Measurements from ENCODE around the gene ABCA1.
A peak's percentile ranks its signal among the peaks of the same experiment; 100 is the strongest.
"Not testable (repeated sequence)": the region's sequence is repeated elsewhere in the genome, so short reads cannot be mapped to it uniquely, and the experiment has no call there.

ABCA1 gene

DNA sequence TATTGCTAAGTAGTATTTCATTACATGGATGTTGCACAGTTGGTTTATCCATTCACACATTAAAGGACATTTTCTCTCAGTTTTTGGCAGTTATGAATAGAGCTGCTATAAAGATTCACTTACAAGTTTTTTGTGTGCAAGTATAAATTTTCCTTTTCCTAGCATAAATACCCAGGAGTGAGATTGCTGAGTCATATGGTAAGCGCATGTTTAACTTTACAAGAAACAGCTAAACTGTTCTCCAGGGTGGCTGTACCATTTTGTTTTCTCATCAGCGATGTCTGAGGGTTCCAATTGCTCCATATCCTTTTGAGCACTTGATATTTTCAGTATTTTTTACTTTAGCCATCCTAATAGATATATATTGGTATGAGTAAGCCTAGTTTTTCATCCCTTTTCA lies 16.4 kb upstream of the ABCA1 start:
- H3K14ac ChIP-seq (ENCODE audit: low read length) = no peak overlapping the region
- no peak overlapping the region for H3K4me2 ChIP-seq (ENCODE audit: insufficient read depth, low read length, poor library complexity, severe bottlenecking)
- no peak overlapping the region for H2BK12ac ChIP-seq (ENCODE audit: low read length)

DNA sequence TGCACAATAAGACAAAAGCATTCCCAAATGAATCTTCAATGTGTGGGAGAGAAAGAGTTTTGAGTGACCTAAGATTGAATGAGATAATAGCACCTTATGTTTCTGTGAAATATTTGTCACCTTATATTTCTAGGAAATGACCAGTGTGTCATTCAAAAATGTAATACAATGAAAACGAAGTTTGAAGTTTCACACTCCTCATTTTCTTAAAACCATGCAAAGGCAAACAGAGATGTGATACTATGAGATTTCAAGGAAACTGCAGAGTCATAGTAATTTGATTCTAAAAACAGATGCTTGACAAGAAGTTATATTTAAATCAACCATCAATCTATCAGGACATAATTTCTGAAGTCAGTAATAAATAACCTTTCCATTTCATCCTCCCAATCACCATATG lies 13.6 kb upstream of the ABCA1 start:
- H3K23ac ChIP-seq (ENCODE audit: low read depth, low read length, poor library complexity) = no peak overlapping the region
- H4K91ac ChIP-seq (ENCODE audit: low read depth, low read length, poor library complexity) = no peak overlapping the region
- H2BK15ac ChIP-seq (ENCODE audit: low read length) = no peak overlapping the region
- no peak overlapping the region for H3K4ac ChIP-seq (ENCODE audit: low read length)
- no peak overlapping the region for H2BK120ac ChIP-seq (ENCODE audit: low read depth, low read length)
- H3K4me2 ChIP-seq (ENCODE audit: insufficient read depth, low read length, poor library complexity, severe bottlenecking) = no peak overlapping the region
- H2AK5ac ChIP-seq (ENCODE audit: low read depth, low read length) = no peak overlapping the region
- no peak overlapping the region for H3K9ac ChIP-seq (ENCODE audit: low read depth, low read length, poor library complexity)
- no peak overlapping the region for H3K18ac ChIP-seq (ENCODE audit: low read length)
- H3K36me3 ChIP-seq (replicated peaks in 1 of 2; ENCODE audit: control insufficient read depth in 2 of 2, insufficient read depth in 2 of 2, low read length in 2 of 2) = peaks cover 0 to 1% of the 10 kb centered on the region in 2 donors
- no peaks in the 10 kb centered on the region for H3K79me1 ChIP-seq (ENCODE audit: low read depth, low read length)
- no peak overlapping the region for H3K27ac ChIP-seq (replicated peaks; ENCODE audit: low read length)
- H2BK12ac ChIP-seq (ENCODE audit: low read length) = no peak overlapping the region
- no peak overlapping the region for H3K14ac ChIP-seq (ENCODE audit: low read length)
- H3K27me3 ChIP-seq (ENCODE audit: control insufficient read depth in 3 of 3, insufficient read depth in 3 of 3, low read depth in 1 of 3, low read length in 3 of 3) = no peaks in the 10 kb centered on the region
- no CpG with 5 or more reads among the region's 1 CpG for WGBS, 2 donors (ENCODE audit: extremely low coverage in 2 of 2, insufficient read length in 2 of 2, insufficient replicate concordance in 1 of 2)
- no peak overlapping the region for H3K4me3 ChIP-seq (ENCODE audit: low read length in 2 of 2)
- no peak overlapping the region for H4K8ac ChIP-seq (ENCODE audit: low read depth, low read length)
- no peak for DNase-seq (ENCODE audit: low spot score)
- H2AFZ ChIP-seq (ENCODE audit: low read length) = peak overlapping the region; percentile 31
- H2BK5ac ChIP-seq (ENCODE audit: low read length) = no peak overlapping the region
- H3K9me3 ChIP-seq (replicated peaks in 1 of 2; ENCODE audit: control insufficient read depth in 2 of 2, insufficient read depth in 1 of 2, low read depth in 1 of 2, low read length in 2 of 2) = no peaks in the 10 kb centered on the region
- peaks cover 3 to 13% of the 10 kb centered on the region in 2 donors for H3K4me1 ChIP-seq (ENCODE audit: control insufficient read depth in 2 of 2, insufficient read depth in 1 of 2, low read depth in 1 of 2, low read length in 2 of 2)

More for the DNA sequence above, 16.4 kb upstream of the ABCA1 start:
- H3K9me3 ChIP-seq (replicated peaks in 1 of 2; ENCODE audit: control insufficient read depth in 2 of 2, insufficient read depth in 1 of 2, low read depth in 1 of 2, low read length in 2 of 2) = no peaks in the 10 kb centered on the region
- H2BK5ac ChIP-seq (ENCODE audit: low read length) = no peak overlapping the region
- H2BK15ac ChIP-seq (ENCODE audit: low read length) = no peak overlapping the region
- H3K4me1 ChIP-seq (ENCODE audit: control insufficient read depth in 2 of 2, insufficient read depth in 1 of 2, low read depth in 1 of 2, low read length in 2 of 2) = peaks cover 3 to 9% of the 10 kb centered on the region in 2 donors
- no peaks in the 10 kb centered on the region for H3K27me3 ChIP-seq (ENCODE audit: control insufficient read depth in 3 of 3, insufficient read depth in 3 of 3, low read depth in 1 of 3, low read length in 3 of 3)
- H2AFZ ChIP-seq (ENCODE audit: low read length) = no peak overlapping the region
- no peak overlapping the region for H3K9ac ChIP-seq (ENCODE audit: low read depth, low read length, poor library complexity)
- peaks cover 0 to 1% of the 10 kb centered on the region in 2 donors for H3K36me3 ChIP-seq (replicated peaks in 1 of 2; ENCODE audit: control insufficient read depth in 2 of 2, insufficient read depth in 2 of 2, low read length in 2 of 2)
- H3K4me3 ChIP-seq (ENCODE audit: low read length in 2 of 2) = no peak overlapping the region
- H3K27ac ChIP-seq (replicated peaks; ENCODE audit: low read length) = no peak overlapping the region
- no peak for DNase-seq (ENCODE audit: low spot score)
- H2BK120ac ChIP-seq (ENCODE audit: low read depth, low read length) = no peak overlapping the region
- WGBS, 2 donors (ENCODE audit: extremely low coverage in 2 of 2, insufficient read length in 2 of 2, insufficient replicate concordance in 1 of 2) = no CpG with 5 or more reads among the region's 2 CpGs
- H3K4ac ChIP-seq (ENCODE audit: low read length) = no peak overlapping the region
- no peak overlapping the region for H2AK5ac ChIP-seq (ENCODE audit: low read depth, low read length)
- H3K23ac ChIP-seq (ENCODE audit: low read depth, low read length, poor library complexity) = no peak overlapping the region
- H3K79me1 ChIP-seq (ENCODE audit: low read depth, low read length) = no peaks in the 10 kb centered on the region
- no peak overlapping the region for H4K8ac ChIP-seq (ENCODE audit: low read depth, low read length)
- H3K18ac ChIP-seq (ENCODE audit: low read length) = no peak overlapping the region
- no peak overlapping the region for H4K91ac ChIP-seq (ENCODE audit: low read depth, low read length, poor library complexity)

DNA sequence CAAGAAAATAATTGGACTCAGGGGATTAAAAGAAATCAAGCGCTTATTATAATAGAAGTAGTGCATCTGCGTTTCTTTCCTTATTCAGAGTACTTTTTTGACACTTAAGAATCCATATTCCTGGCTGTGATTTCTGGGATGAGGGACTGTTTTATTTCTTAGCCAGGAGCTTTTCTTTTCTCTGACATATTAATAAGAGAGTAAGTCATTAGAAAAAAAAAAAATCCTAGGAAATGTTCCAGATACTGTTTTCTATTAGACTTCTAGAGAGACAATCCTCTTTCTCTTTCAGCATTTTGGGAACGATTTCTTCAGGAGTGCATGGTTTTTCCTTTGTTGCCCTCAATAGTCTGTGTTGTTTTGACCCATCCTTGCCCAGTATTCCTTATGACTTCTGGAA lies 8.3 kb upstream of the ABCA1 start:
- Histone ChIP-seq H4K91ac (ENCODE audit: low read depth, low read length, poor library complexity) (no peak overlapping the region), H2AFZ (ENCODE audit: low read length) (no peak overlapping the region), H3K79me1 (ENCODE audit: low read depth, low read length) (no peaks in the 10 kb centered on the region), H3K4me3 (ENCODE audit: low read length in 2 of 2) (no peak overlapping the region), H3K4ac (ENCODE audit: low read length) (no peak overlapping the region), H2AK5ac (ENCODE audit: low read depth, low read length) (no peak overlapping the region), H3K27me3 (ENCODE audit: control insufficient read depth in 3 of 3, insufficient read depth in 3 of 3, low read depth in 1 of 3, low read length in 3 of 3) (no peaks in the 10 kb centered on the region), H3K14ac (ENCODE audit: low read length) (no peak overlapping the region), H3K36me3 (replicated peaks in 1 of 2; ENCODE audit: control insufficient read depth in 2 of 2, insufficient read depth in 2 of 2, low read length in 2 of 2) (peaks cover 0 to 1% of the 10 kb centered on the region in 2 donors), H3K23ac (ENCODE audit: low read depth, low read length, poor library complexity) (no peak overlapping the region), H3K9me3 (replicated peaks in 1 of 2; ENCODE audit: control insufficient read depth in 2 of 2, insufficient read depth in 1 of 2, low read depth in 1 of 2, low read length in 2 of 2) (no peaks in the 10 kb centered on the region), H3K9ac (ENCODE audit: low read depth, low read length, poor library complexity) (no peak overlapping the region), H2BK12ac (ENCODE audit: low read length) (no peak overlapping the region), H3K18ac (ENCODE audit: low read length) (no peak overlapping the region), H3K4me2 (ENCODE audit: insufficient read depth, low read length, poor library complexity, severe bottlenecking) (no peak overlapping the region), H2BK120ac (ENCODE audit: low read depth, low read length) (no peak overlapping the region), H4K8ac (ENCODE audit: low read depth, low read length) (no peak overlapping the region), H3K27ac (replicated peaks; ENCODE audit: low read length) (no peak overlapping the region), H2BK5ac (ENCODE audit: low read length) (no peak overlapping the region), H2BK15ac (ENCODE audit: low read length) (no peak overlapping the region), H3K4me1 (ENCODE audit: control insufficient read depth in 2 of 2, insufficient read depth in 1 of 2, low read depth in 1 of 2, low read length in 2 of 2) (peaks cover 5 to 25% of the 10 kb centered on the region in 2 donors)
- WGBS, 2 donors (ENCODE audit: extremely low coverage in 2 of 2, insufficient read length in 2 of 2, insufficient replicate concordance in 1 of 2) = no CpG with 5 or more reads among the region's 3 CpGs
- DNase-seq (ENCODE audit: low spot score) = no peak

DNA sequence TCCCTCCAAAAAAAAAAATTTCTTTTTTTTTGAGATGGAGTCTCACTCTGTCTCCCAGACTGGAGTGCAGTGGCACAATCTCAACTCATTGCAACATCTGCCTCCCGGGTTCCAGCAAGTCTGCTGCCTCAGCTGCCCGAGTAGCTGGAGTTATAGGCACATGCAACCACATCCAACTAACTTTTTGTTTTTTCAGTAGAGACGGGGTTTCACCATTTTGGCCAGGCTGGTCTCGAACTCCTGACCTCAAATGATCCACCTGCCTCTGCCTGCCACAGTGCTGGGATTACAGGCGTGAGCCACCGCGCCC lies 7.5 kb upstream of the ABCA1 start:
- H3K14ac ChIP-seq (ENCODE audit: low read length); H3K36me3 ChIP-seq (replicated peaks in 1 of 2; ENCODE audit: control insufficient read depth in 2 of 2, insufficient read depth in 2 of 2, low read length in 2 of 2); H4K91ac ChIP-seq (ENCODE audit: low read depth, low read length, poor library complexity); H2AK5ac ChIP-seq (ENCODE audit: low read depth, low read length); H3K9me3 ChIP-seq (replicated peaks in 1 of 2; ENCODE audit: control insufficient read depth in 2 of 2, insufficient read depth in 1 of 2, low read depth in 1 of 2, low read length in 2 of 2); H3K23ac ChIP-seq (ENCODE audit: low read depth, low read length, poor library complexity); H4K8ac ChIP-seq (ENCODE audit: low read depth, low read length); H3K27ac ChIP-seq (replicated peaks; ENCODE audit: low read length); H3K4me3 ChIP-seq (ENCODE audit: low read length in 2 of 2); H3K9ac ChIP-seq (ENCODE audit: low read depth, low read length, poor library complexity); H3K4ac ChIP-seq (ENCODE audit: low read length); H3K18ac ChIP-seq (ENCODE audit: low read length); H3K79me1 ChIP-seq (ENCODE audit: low read depth, low read length); H2BK120ac ChIP-seq (ENCODE audit: low read depth, low read length); H2BK15ac ChIP-seq (ENCODE audit: low read length); H3K4me2 ChIP-seq (ENCODE audit: insufficient read depth, low read length, poor library complexity, severe bottlenecking); H2BK5ac ChIP-seq (ENCODE audit: low read length); H3K27me3 ChIP-seq (ENCODE audit: control insufficient read depth in 3 of 3, insufficient read depth in 3 of 3, low read depth in 1 of 3, low read length in 3 of 3); H2AFZ ChIP-seq (ENCODE audit: low read length); DNase-seq (ENCODE audit: low spot score); H2BK12ac ChIP-seq (ENCODE audit: low read length): not testable (repeated sequence)
- H3K4me1 ChIP-seq (ENCODE audit: control insufficient read depth in 2 of 2, insufficient read depth in 1 of 2, low read depth in 1 of 2, low read length in 2 of 2) = peaks cover 2 to 22% of the 10 kb centered on the region in 2 donors
- no CpG with 5 or more reads among the region's 7 CpGs for whole genome bisulfite sequencing, 2 donors (ENCODE audit: extremely low coverage in 2 of 2, insufficient read length in 2 of 2, insufficient replicate concordance in 1 of 2)

Data from neuronal stem cell (in vitro differentiated cells).